WERI-Rb-1 (cell line): Measurements from ENCODE around the gene OR10A4.

ENCODE experiments used
- DNase-seq: peaks from one replicate; pipeline ENCODE4 v3.0.0-alpha.2; 2020
- H3K27ac ChIP-seq: fragments of 250-450 bp; sonication (Bioruptor Pico); 2 replicates; pipeline ENCODE4 v1.5.1; 2020; ENCODE audit warnings: mild to moderate bottlenecking, moderate library complexity
- H3K27me3 ChIP-seq: fragments of 250-450 bp; sonication (Bioruptor Pico); 2 replicates; pipeline ENCODE4 v1.5.1; 2021; ENCODE audit warnings: mild to moderate bottlenecking, low read depth, moderate library complexity; ENCODE audit not compliant: insufficient read depth, severe bottlenecking
- H3K36me3 ChIP-seq: fragments of 250-450 bp; sonication (Bioruptor Pico); 2 replicates; pipeline ENCODE4 v1.5.1; 2020; ENCODE audit warnings: mild to moderate bottlenecking, moderate library complexity
- H3K4me3 ChIP-seq: 2 replicates; pipeline ENCODE4 v1.5.1; 2011; ENCODE audit warnings: low read depth, mild to moderate bottlenecking, control low read depth, low read length
- H3K9me3 ChIP-seq: fragments of 250-450 bp; sonication (Bioruptor Pico); 2 replicates; pipeline ENCODE4 v1.5.1; 2021; ENCODE audit warnings: mild to moderate bottlenecking, moderate library complexity; ENCODE audit not compliant: severe bottlenecking
- CTCF ChIP-seq: IDR thresholded peaks from 2 replicates; pipeline ENCODE4 v1.5.1; 2011; ENCODE audit warnings: low read depth, mild to moderate bottlenecking, control low read depth, inconsistent platforms, low read length

OR10A4 gene

GRCh38 chr11:6888830-6889229, 12.4 kb downstream of the OR10A4 start:
- Histone ChIP-seq H3K9me3 (no peaks in the 10 kb centered on the region), H3K27me3 (no peaks in the 10 kb centered on the region)

DNA sequence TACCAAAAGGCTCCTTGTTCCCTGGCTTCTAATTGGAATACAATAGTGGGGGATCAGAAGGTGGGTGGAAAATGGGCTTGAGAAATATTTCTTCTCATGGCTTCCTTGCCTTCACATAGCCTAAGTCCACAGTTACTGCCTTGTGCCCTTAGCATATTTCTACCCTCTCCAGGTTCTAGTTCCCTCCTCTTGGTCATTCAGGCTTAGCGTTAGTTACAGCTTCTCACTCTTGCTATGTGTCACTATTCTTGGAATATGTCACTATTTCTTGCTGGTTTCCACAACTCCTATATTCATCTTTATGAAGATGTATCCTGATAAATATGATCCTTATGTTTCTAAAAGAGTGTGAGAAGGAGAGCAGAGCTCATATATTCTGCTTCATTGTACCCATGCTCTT, 13.4 kb downstream of the OR10A4 start:
- H3K27me3 ChIP-seq, result no peaks in the 10 kb centered on the region
- no peaks in the 10 kb centered on the region for H3K36me3 ChIP-seq
- H3K27ac ChIP-seq, result no peak overlapping the region
- no peak for TF ChIP-seq CTCF
- no peaks in the 10 kb centered on the region for H3K9me3 ChIP-seq
- DNase-seq, result no peak
- H3K4me3 ChIP-seq, result no peak overlapping the region

More at GRCh38 chr11:6888830-6889229, 12.4 kb downstream of the OR10A4 start:
- Histone ChIP-seq H3K27ac (no peak overlapping the region), H3K4me3 (no peak overlapping the region), H3K36me3 (no peaks in the 10 kb centered on the region)
- TF ChIP-seq CTCF, result no peak
- no peak for DNase-seq

DNA sequence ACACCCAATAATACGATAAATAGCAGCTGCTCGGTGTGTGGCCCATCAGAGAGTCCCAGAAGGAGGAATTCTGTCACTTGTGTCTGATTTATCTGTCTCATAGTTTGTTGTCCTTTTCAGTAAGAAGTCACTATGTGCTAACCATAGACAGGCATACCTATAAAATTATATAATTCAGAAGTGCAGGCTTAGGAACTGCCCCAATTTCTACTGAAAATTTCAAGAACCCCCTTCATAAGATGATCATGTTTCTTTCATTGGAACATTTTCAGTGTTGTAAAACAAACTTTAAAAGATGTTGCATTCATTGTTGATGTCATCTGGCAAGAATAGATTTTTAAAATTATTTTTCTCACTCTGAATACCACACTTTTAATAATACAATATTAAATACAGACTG, 16.0 kb downstream of the OR10A4 start, which contains the start of gene OR2D2:
Gene OR2D2 (minus strand): TSS at position 101 of the 400 bp plus-strand sequence. CDS start 0 bp downstream, at position 101.
- Histone ChIP-seq H3K27me3 (no peaks in the 10 kb centered on the region), H3K36me3 (no peaks in the 10 kb centered on the region), H3K9me3 (no peaks in the 10 kb centered on the region), H3K4me3 (no peak within 1 kb of the TSS), H3K27ac (no peak within 1 kb of the TSS)
- no peak for TF ChIP-seq CTCF
- no peak for DNase-seq

DNA sequence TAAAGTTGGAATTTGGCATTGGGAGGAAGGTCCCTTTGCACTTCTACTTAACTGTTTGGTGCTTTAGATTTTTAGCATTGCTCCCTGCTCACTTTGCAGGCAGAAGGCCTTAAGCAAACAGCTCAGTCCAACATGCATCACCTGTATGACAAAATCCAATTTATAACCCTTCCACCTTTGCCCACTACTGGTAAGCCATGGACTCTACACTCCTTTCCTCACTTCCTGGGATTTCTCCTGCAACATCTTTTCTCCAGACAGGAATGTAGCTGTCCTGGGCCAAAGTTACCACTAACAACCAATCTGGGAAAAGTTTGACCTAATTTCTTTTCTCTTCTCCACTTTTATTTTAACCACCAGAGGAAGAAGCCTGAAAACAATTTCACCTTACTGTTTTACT, 17.7 kb downstream of the OR10A4 start:
- TF ChIP-seq CTCF, result no peak
- Histone ChIP-seq H3K27me3 (no peaks in the 10 kb centered on the region), H3K27ac (no peak overlapping the region)

GRCh38 chr11:6895010-6895409, 18.6 kb downstream of the OR10A4 start:
- H3K27ac ChIP-seq, result no peak overlapping the region
- no peak for TF ChIP-seq CTCF
- no peak for DNase-seq
- H3K9me3 ChIP-seq, result no peaks in the 10 kb centered on the region
- H3K36me3 ChIP-seq, result no peaks in the 10 kb centered on the region
- no peak overlapping the region for H3K4me3 ChIP-seq
- no peaks in the 10 kb centered on the region for H3K27me3 ChIP-seq

More for the DNA sequence above, 17.7 kb downstream of the OR10A4 start:
- Histone ChIP-seq H3K9me3 (no peaks in the 10 kb centered on the region), H3K36me3 (no peaks in the 10 kb centered on the region), H3K4me3 (no peak overlapping the region)
- no peak for DNase-seq

GRCh38 chr11:6898911-6899310, 22.5 kb downstream of the OR10A4 start:
- Histone ChIP-seq H3K27me3 (no peaks in the 10 kb centered on the region), H3K4me3 (no peak overlapping the region), H3K36me3 (no peaks in the 10 kb centered on the region), H3K27ac (no peak overlapping the region), H3K9me3 (no peaks in the 10 kb centered on the region)
- DNase-seq, result no peak
- TF ChIP-seq CTCF, result no peak
